RWPE2 (cell line): ENCODE measurements around the gene ADGRF1.

Source experiments
- ATAC-seq: fragments of 200-7000 bp; cut with Tn5 transposase; 3 replicates; pipeline ENCODE4 v1.9.1; 2021; ENCODE audit warnings: low read depth
- DNase-seq: peaks from one replicate; pipeline ENCODE4 v3.0.0-alpha.2; 2020; ENCODE audit warnings: low spot score
- H3K27ac ChIP-seq: fragments of 450-650 bp; 2 replicates; pipeline ENCODE4 v1.5.1; 2017; ENCODE audit warnings: mild to moderate bottlenecking; ENCODE audit not compliant: poor library complexity, severe bottlenecking
- H3K27me3 ChIP-seq: fragments of 250-450 bp; sonication (Bioruptor Pico); 2 replicates; pipeline ENCODE4 v1.5.1; 2021; ENCODE audit warnings: mild to moderate bottlenecking, moderate library complexity; ENCODE audit not compliant: insufficient read depth, poor library complexity, severe bottlenecking
- H3K36me3 ChIP-seq: fragments of 250-450 bp; sonication (Bioruptor Pico); 2 replicates; pipeline ENCODE4 v1.5.1; 2020; ENCODE audit warnings: low read depth, mild to moderate bottlenecking, moderate library complexity
- H3K4me1 ChIP-seq: fragments of 250-450 bp; sonication (Bioruptor Pico); 2 replicates; pipeline ENCODE4 v1.5.1; 2021; ENCODE audit warnings: mild to moderate bottlenecking, moderate library complexity; ENCODE audit not compliant: insufficient read depth, poor library complexity, severe bottlenecking
- H3K4me3 ChIP-seq: fragments of 250-450 bp; sonication (Bioruptor Pico); 2 replicates; pipeline ENCODE4 v1.5.1; 2021; ENCODE audit warnings: mild to moderate bottlenecking, moderate library complexity; ENCODE audit not compliant: severe bottlenecking
- H3K9me3 ChIP-seq: fragments of 250-450 bp; sonication (Bioruptor Pico); 2 replicates; pipeline ENCODE4 v1.5.1; 2021; ENCODE audit warnings: mild to moderate bottlenecking, moderate library complexity; ENCODE audit not compliant: severe bottlenecking
- CTCF ChIP-seq: fragments of 450-650 bp; IDR thresholded peaks from one replicate; pipeline ENCODE4 v1.5.1; 2017; ENCODE audit warnings: mild to moderate bottlenecking, moderate library complexity; ENCODE audit not compliant: poor library complexity, severe bottlenecking

Gene ADGRF1

GRCh38 chr6:47008397-47008763 is 33.8 kb downstream of the ADGRF1 start:
- H3K36me3 ChIP-seq: no peaks in the 10 kb centered on the region
- H3K4me1 ChIP-seq: peaks cover 6% of the 10 kb centered on the region
- H3K9me3 ChIP-seq: no peaks in the 10 kb centered on the region
- no peak for TF ChIP-seq CTCF
- ATAC-seq (no peak), DNase-seq (no peak)
- no peaks in the 10 kb centered on the region for H3K27me3 ChIP-seq
- H3K4me3 ChIP-seq: no peak overlapping the region
- no peak overlapping the region for H3K27ac ChIP-seq

GRCh38 chr6:47007657-47008396 is 34.3 kb downstream of the ADGRF1 start:
- Histone ChIP-seq H3K9me3 (no peaks in the 10 kb centered on the region), H3K27me3 (no peaks in the 10 kb centered on the region), H3K4me3 (no peak overlapping the region), H3K4me1 (peaks cover 6% of the 10 kb centered on the region), H3K27ac (no peak overlapping the region), H3K36me3 (no peaks in the 10 kb centered on the region)
- no peak for DNase-seq
- no peak for ATAC-seq
- TF ChIP-seq CTCF: no peak

GRCh38 chr6:47005486-47005885 is 36.6 kb downstream of the ADGRF1 start:
- no peaks in the 10 kb centered on the region for H3K36me3 ChIP-seq
- no peaks in the 10 kb centered on the region for H3K27me3 ChIP-seq
- DNase-seq (no peak), ATAC-seq (no peak)
- no peaks in the 10 kb centered on the region for H3K9me3 ChIP-seq
- H3K4me3 ChIP-seq: no peak overlapping the region
- H3K4me1 ChIP-seq: peaks cover 11% of the 10 kb centered on the region
- TF ChIP-seq CTCF: no peak
- no peak overlapping the region for H3K27ac ChIP-seq

GRCh38 chr6:47004463-47004862 is 37.7 kb downstream of the ADGRF1 start:
- Histone ChIP-seq H3K4me1 (peaks cover 11% of the 10 kb centered on the region), H3K4me3 (no peak overlapping the region), H3K9me3 (no peaks in the 10 kb centered on the region), H3K36me3 (no peaks in the 10 kb centered on the region), H3K27me3 (no peaks in the 10 kb centered on the region), H3K27ac (no peak overlapping the region)
- DNase-seq: no peak
- ATAC-seq: peak; percentile 49; the same call in 1 of the 3 replicates
- TF ChIP-seq CTCF: no peak

GRCh38 chr6:47000842-47001241 is 41.3 kb downstream of the ADGRF1 start:
- Histone ChIP-seq H3K27me3 (no peaks in the 10 kb centered on the region), H3K4me3 (no peak overlapping the region), H3K9me3 (no peaks in the 10 kb centered on the region), H3K36me3 (no peaks in the 10 kb centered on the region), H3K27ac (no peak overlapping the region), H3K4me1 (peaks cover 11% of the 10 kb centered on the region)
- TF ChIP-seq CTCF: no peak
- DNase-seq (no peak), ATAC-seq (peak; percentile 54; the same call in 2 of the 3 replicates)
